DOHH2 (cell line): ENCODE measurements around the gene PIAS1.

Source experiments
- H3F3A ChIP-seq: fragments of 200-600 bp; sonication (generic), shearing (Covaris generic); 2 replicates; pipeline ENCODE4 v1.6.0; 2016; ENCODE audit warnings: antibody characterized with exemption, mild to moderate bottlenecking; ENCODE audit not compliant: control insufficient read depth, insufficient read depth
- H3K27ac ChIP-seq: fragments of 200-600 bp; sonication (generic); 2 replicates; pipeline ENCODE4 v1.5.1; 2014; ENCODE audit warnings: low read depth, mild to moderate bottlenecking, low read length, moderate library complexity
- H3K27me3 ChIP-seq: fragments of 200-600 bp; sonication (generic); 2 replicates; pipeline ENCODE4 v1.6.1; 2014; ENCODE audit warnings: mild to moderate bottlenecking, low read length, mixed read lengths; ENCODE audit not compliant: control insufficient read depth
- H3K36me3 ChIP-seq: fragments of 200-600 bp; sonication (generic); 2 replicates; pipeline ENCODE4 v1.6.1; 2014; ENCODE audit warnings: mild to moderate bottlenecking, low read length, moderate library complexity, mixed read lengths; ENCODE audit not compliant: control insufficient read depth
- H3K4me1 ChIP-seq: fragments of 200-600 bp; sonication (generic); 2 replicates; pipeline ENCODE4 v1.6.1; 2014; ENCODE audit warnings: mild to moderate bottlenecking, low read length, mixed read lengths; ENCODE audit not compliant: control insufficient read depth
- H3K4me2 ChIP-seq: fragments of 200-600 bp; sonication (generic); 2 replicates; pipeline ENCODE4 v1.6.0; 2014; ENCODE audit warnings: mild to moderate bottlenecking, low read length, moderate library complexity
- H3K4me3 ChIP-seq: fragments of 200-600 bp; sonication (generic); 2 replicates; pipeline ENCODE4 v1.5.1; 2014; ENCODE audit warnings: mild to moderate bottlenecking, low read length, mixed read lengths
- H3K79me2 ChIP-seq: fragments of 200-600 bp; sonication (generic); 2 replicates; pipeline ENCODE4 v1.6.1; 2014; ENCODE audit warnings: mild to moderate bottlenecking, low read length, mixed read lengths; ENCODE audit not compliant: control insufficient read depth
- H3K9me2 ChIP-seq: fragments of 200-600 bp; sonication (generic); replicated peaks from 2 replicates; pipeline ENCODE4 v1.6.1; 2014; ENCODE audit warnings: mild to moderate bottlenecking, low read length, mixed read lengths; ENCODE audit not compliant: control insufficient read depth
- H3K9me3 ChIP-seq: fragments of 200-600 bp; sonication (generic); 2 replicates; pipeline ENCODE4 v1.6.1; 2014; ENCODE audit warnings: antibody characterized with exemption, low read length, mixed read lengths; ENCODE audit not compliant: control insufficient read depth, insufficient read depth
- H4K20me1 ChIP-seq: fragments of 200-600 bp; sonication (generic); 2 replicates; pipeline ENCODE4 v1.6.0; 2014; ENCODE audit warnings: low read depth, mild to moderate bottlenecking, antibody characterized with exemption, low read length, moderate library complexity; ENCODE audit not compliant: control insufficient read depth, insufficient read depth
- EZH2phosphoT487 ChIP-seq: fragments of 200-600 bp; sonication (generic); IDR thresholded peaks from 2 replicates; pipeline ENCODE4 v1.6.1; 2017; ENCODE audit warnings: borderline replicate concordance, mild to moderate bottlenecking, antibody characterized with exemption, low read length, moderate library complexity, mixed read lengths
- TF ChIP-seq, protein P1 (sequence below): fragments of 200-600 bp; sonication (generic); IDR thresholded peaks from one replicate; pipeline ENCODE4 v1.5.1; 2014; ENCODE audit warnings: antibody characterized with exemption, mild to moderate bottlenecking, low read depth, low read length; ENCODE audit not compliant: poor library complexity, severe bottlenecking

The PIAS1 gene

DNA sequence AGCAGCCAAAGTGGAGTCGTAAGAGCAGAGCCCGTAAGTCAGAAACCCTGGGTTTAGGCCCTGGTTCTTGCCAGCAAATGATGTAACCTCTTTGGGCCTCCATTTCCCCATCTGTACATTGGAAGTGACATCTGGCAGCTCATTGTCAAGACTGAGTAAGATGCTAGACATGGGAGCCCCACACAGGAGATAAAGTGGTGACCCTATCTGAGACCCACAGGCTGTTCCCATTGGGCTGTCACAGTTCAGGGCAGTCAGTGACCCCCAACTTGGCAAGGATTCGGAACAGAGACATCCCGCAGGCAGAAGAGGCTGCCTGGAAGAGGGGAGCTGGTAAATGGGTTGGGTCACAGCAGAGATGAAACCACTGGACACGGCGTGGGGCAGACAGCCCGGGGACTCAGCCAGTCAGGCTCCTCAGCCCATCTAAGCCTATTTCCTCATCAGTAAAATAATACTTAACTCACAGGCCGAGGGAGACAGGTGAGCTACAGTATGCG lies 173.6 kb downstream of the PIAS1 start:
- Histone ChIP-seq H4K20me1 (no peaks in the 10 kb centered on the region), H3K79me2 (peaks cover 64% of the 10 kb centered on the region), H3K9me3 (no peaks in the 10 kb centered on the region), H3K36me3 (peaks cover 20% of the 10 kb centered on the region), H3K4me1 (peaks cover 59% of the 10 kb centered on the region), H3K27ac (no peak overlapping the region), H3K9me2 (no peaks in the 10 kb centered on the region), H3K4me3 (peak overlapping the region; percentile 98), H3F3A (peaks cover 8% of the 10 kb centered on the region), H3K27me3 (no peaks in the 10 kb centered on the region), H3K4me2 (peak overlapping the region; percentile 74)
- no peak for TF ChIP-seq EZH2phosphoT487
- TF ChIP-seq, protein P1, sequence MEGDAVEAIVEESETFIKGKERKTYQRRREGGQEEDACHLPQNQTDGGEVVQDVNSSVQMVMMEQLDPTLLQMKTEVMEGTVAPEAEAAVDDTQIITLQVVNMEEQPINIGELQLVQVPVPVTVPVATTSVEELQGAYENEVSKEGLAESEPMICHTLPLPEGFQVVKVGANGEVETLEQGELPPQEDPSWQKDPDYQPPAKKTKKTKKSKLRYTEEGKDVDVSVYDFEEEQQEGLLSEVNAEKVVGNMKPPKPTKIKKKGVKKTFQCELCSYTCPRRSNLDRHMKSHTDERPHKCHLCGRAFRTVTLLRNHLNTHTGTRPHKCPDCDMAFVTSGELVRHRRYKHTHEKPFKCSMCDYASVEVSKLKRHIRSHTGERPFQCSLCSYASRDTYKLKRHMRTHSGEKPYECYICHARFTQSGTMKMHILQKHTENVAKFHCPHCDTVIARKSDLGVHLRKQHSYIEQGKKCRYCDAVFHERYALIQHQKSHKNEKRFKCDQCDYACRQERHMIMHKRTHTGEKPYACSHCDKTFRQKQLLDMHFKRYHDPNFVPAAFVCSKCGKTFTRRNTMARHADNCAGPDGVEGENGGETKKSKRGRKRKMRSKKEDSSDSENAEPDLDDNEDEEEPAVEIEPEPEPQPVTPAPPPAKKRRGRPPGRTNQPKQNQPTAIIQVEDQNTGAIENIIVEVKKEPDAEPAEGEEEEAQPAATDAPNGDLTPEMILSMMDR: no peak

DNA sequence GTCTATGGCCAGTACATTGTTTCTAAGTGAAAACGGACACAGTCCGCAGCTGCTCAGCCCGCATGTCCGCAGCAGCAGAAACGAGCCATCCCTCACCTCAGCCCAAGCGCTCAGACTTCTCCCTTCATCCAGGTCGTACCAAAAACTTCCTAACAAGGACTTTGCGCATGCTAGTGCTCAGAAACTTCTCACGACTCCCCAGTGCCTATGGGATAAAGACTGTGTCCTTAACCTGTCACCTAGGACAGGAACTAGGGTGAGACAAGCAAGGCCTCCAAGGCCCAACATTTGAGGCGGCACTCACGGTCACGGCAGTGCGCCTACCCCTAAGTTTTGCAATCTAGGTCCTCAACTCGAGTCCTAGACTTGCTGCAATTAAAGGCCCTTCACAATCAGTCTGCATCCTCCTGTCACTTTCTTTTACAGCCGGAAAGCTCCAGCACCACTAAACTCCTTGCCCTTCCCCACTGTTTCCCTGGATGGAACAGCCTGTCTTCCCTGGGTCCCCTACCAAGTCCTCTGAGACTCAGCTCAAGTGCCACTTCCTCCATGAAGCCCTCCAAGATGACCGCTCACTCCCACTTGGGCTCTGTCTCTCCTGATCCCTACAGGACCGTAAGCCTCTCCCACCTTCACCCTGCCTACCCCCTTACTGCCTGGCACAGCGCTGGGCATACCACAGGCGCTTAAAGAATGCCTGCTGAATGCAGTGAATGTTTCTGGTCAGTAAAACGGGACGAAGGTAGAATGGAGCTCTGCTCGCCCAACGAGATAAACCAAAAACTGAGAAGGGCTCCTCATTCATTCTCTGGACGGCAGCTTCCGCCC lies 174.2 kb downstream of the PIAS1 start:
- peak overlapping the region; percentile 98 for H3K4me3 ChIP-seq
- TF ChIP-seq, protein P1: no peak
- TF ChIP-seq EZH2phosphoT487: no peak
- no peaks in the 10 kb centered on the region for H3K9me2 ChIP-seq
- peak overlapping the region; percentile 80 for H3K27ac ChIP-seq
- peaks cover 61% of the 10 kb centered on the region for H3K4me1 ChIP-seq
- peaks cover 8% of the 10 kb centered on the region for H3F3A ChIP-seq
- H3K9me3 ChIP-seq: no peaks in the 10 kb centered on the region
- H3K27me3 ChIP-seq: no peaks in the 10 kb centered on the region
- H3K79me2 ChIP-seq: peaks cover 59% of the 10 kb centered on the region
- H4K20me1 ChIP-seq: no peaks in the 10 kb centered on the region
- H3K36me3 ChIP-seq: peaks cover 20% of the 10 kb centered on the region
- peak overlapping the region; percentile 74 for H3K4me2 ChIP-seq

DNA sequence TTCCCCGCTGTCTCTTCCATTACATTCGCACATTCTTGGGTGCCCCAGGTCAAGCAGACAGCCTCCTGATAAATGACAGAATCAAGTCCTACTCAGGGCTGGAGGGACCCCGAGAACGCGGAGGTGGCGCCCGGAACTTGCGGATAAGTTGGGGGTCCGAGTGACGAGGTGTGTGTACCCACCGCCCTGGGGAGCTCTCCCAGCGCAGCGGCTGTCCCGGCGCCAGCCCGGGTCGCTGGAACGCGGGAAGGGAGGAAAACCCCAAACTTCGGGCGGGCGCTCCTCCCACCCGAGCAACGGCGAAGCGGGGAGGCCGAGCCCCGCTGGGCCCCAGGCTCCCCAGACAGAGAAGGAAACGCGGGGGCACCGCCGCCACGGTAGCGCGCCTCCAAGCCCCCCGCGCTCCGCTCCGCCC lies 174.9 kb downstream of the PIAS1 start:
- Histone ChIP-seq H4K20me1 (no peaks in the 10 kb centered on the region), H3K4me2 (peak overlapping the region; percentile 74), H3K4me1 (peaks cover 61% of the 10 kb centered on the region), H3K36me3 (peaks cover 20% of the 10 kb centered on the region), H3K9me2 (no peaks in the 10 kb centered on the region), H3K9me3 (no peaks in the 10 kb centered on the region), H3K27me3 (no peaks in the 10 kb centered on the region), H3K79me2 (peaks cover 52% of the 10 kb centered on the region), H3K27ac (peak overlapping the region; percentile 80), H3K4me3 (peak overlapping the region; percentile 98), H3F3A (peaks cover 8% of the 10 kb centered on the region)
- TF ChIP-seq, protein P1: no peak
- no peak for TF ChIP-seq EZH2phosphoT487
